ENCODE measurements around the gene TRAPPC3.

Gene TRAPPC3

GRCh38 chr1:36151134-36151844, 2.0 kb upstream of the TRAPPC3 start:
- no peak for DNase-seq (ENCODE audit: low spot score)

DNA sequence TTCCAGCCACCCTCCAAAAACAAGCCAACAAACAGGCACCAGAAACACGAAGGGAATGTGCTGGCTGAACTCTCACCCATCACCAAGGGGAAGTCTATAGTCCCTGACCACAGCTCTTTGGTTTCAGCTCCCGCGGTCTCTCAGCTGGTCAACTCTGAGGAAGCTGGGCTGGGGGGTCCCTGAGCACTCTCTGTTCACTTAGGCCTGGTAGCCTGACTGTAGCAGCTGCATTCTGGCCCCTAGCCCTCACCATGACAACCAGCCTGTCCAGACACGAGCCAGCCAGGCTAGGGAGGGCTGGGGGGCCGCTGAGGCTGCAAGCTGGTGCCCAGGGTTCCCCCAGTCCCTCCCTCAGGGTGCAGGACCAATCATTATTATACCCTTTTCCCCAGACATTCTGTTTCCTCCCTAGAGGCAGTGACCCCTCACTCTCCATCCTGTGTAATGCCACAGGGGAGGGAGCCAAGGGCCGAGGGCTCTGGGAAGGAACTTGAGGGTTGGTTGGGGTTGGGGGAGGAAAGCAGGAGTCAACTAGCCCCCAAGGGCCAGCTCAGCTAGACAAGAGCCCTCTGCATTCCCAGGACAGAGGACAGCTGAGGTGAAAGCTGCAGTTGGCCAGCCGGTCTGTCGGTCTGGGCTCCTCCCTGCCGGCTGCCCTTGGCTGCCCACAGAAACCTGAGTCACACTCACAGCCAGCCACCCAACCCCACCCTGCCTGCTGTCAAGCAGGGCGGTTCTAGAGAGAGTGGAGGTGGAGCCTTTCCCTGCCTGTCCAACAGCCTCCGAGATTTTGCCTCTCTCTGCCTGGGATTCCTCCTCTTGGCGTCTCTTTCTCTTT, 1.2 kb upstream of the TRAPPC3 start:
- peak; percentile 91 for DNase-seq (ENCODE audit: low spot score)

GRCh38 chr1:36149973-36150295, 648 bp upstream of the TRAPPC3 start:
- no peak for DNase-seq (ENCODE audit: low spot score)

DNA sequence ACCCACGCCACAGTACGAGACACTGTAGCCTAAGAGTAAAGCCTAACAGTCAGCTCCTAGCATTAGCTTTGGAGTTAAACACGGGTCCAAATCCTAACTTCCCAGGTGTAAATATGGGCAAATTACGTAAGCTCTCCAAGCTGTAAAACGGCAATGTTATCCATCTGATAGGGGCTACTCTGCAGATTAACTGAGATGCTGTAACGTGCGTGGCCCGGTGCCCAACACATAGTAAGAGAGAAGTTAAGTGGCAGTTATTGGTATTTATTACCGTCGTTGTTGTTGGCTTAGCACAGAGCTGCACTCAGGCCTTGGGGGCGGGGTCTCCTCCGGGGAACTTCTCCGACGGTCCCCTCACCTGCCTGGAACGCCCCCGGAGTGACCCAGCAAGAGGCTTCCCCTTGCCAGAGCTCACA, 457 bp downstream of the TRAPPC3 start:
- no peak for DNase-seq (ENCODE audit: low spot score)

- DNase-seq (ENCODE audit: low spot score) = no peak
Measured at GRCh38 chr1:36144413-36144812, 4.9 kb downstream of the TRAPPC3 start.

DNA sequence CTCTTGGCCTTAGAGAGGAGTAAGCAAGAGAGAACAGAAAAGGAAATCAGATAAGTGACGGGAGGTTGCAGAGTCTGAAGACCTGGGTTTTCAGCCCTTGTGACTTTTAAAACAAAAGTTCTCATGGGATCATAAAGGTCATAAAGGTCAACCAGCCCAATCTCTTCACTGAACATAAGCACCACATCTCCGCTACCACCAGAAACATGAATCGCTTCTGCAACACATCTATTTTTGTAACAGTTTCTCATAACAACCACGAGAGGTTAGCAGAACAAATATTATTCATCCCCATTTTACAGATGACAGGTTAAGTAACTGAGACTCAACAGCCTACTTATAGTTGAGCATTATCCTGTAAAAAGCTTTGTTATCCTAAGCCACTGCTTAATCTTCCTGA, 5.9 kb downstream of the TRAPPC3 start:
- DNase-seq (ENCODE audit: low spot score) = no peak

GRCh38 chr1:36142121-36142520, 7.2 kb downstream of the TRAPPC3 start:
- DNase-seq (ENCODE audit: low spot score) = no peak

GRCh38 chr1:36139521-36139920, 9.8 kb downstream of the TRAPPC3 start:
- DNase-seq (ENCODE audit: low spot score) = no peak

DNA sequence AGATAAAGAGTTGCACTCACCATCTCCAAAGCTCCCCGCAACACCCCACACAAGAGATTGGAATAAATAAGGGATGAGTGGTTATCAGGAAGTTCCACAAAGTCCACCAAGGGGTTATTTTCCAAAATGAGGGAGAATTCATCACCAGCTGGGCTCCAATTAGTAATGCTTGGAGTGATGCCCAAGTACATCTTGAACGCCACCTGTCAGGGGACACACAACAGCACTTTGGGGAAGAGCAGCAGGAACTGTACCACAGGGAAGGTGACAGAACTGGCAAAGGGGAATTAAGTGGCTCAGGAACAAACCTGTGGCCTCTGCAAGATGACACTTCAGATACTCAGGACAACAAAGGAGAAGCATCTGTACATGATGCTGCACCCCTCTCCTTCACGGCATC, 11.5 kb downstream of the TRAPPC3 start:
- DNase-seq (ENCODE audit: low spot score) = no peak

- DNase-seq (ENCODE audit: low spot score) = no peak
Measured at GRCh38 chr1:36137226-36137625, 12.1 kb downstream of the TRAPPC3 start.

- DNase-seq (ENCODE audit: low spot score) = peak; percentile 87
Measured at GRCh38 chr1:36136535-36136934, 12.8 kb downstream of the TRAPPC3 start.

DNA sequence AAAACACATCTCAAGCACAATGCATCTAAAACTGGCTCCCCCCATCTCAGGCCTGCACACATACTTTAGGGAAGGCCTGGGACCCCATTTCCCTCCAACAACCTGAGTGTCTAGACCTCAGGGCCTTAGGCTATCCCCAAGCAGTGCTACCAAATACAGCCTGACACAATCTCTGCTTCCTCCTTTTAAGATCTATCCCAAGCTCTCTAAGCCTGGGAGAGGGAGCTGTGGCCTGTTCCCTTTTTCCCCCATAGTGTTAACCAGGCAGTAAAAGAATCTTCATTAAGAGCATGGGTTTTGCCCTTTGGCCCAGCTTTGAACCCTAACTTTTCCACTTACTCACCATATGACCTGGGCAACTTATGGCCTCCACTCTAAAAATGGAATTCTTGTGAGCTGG, 13.5 kb downstream of the TRAPPC3 start:
- DNase-seq (ENCODE audit: low spot score) = no peak

- DNase-seq (ENCODE audit: low spot score) = no peak
Measured at GRCh38 chr1:36135330-36135667, 14.0 kb downstream of the TRAPPC3 start.

DNA sequence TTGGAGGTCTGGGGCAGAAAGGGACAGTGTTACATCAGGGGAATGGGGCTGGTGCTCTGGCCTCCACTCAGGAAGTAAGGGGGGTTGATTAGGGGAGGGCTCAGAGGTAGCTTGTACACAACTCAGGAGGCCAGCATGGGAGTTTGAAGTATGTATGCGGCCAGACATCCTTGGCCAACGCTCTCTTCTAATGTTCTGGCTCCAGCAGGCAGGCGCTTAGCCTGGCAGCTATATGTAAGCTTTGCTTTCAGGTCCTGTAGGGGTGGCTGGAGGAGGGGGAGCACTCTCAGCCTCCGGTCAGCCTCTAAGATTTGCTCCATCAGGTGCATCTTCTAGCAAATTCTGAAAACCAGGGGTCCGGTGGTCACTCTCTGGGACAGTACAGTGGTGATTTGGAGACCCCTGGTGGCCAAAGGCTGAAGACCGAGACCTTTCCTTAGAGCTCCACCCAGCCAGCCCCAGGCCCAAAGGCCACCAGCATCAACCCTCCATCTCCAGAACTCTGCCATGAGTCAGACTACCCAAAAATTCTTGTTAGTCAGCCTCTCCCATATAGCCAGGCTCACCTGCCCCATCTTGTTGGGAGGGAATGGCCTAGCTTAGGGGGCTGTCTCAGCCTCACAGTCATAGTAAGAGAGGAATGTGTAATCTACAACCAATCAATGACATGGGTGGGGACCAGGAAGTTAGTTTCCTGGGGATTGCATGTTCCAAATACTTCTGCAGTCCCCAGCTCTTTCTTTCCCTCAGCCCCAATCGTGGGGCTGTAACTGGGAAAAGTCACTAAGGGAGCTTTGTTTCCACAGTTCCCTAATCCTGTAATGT, 14.6 kb downstream of the TRAPPC3 start:
- peak; percentile 69 for DNase-seq (ENCODE audit: low spot score)

GRCh38 chr1:36134031-36134430, 15.3 kb downstream of the TRAPPC3 start:
- DNase-seq (ENCODE audit: low spot score) = no peak

DNA sequence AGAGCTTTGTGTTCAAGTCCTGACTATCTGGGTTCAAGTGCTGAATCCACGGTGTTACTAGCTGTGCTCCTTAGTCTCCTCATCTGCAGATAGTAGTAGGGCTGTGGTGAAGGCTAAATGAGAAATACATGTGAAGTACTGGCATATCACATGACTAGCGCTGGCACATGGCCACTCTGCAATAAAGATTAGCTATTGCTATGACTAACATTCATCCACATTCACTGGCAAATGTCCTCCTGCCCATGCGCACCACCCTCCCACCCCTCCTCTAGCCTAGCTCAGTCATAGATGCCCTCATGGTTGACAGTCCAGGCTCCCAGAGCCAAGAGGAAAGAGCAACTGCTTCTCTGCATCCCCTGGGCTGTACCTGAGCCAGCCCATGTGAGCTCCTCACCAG, 15.8 kb downstream of the TRAPPC3 start:
- DNase-seq (ENCODE audit: low spot score) = peak; percentile 86

DNA sequence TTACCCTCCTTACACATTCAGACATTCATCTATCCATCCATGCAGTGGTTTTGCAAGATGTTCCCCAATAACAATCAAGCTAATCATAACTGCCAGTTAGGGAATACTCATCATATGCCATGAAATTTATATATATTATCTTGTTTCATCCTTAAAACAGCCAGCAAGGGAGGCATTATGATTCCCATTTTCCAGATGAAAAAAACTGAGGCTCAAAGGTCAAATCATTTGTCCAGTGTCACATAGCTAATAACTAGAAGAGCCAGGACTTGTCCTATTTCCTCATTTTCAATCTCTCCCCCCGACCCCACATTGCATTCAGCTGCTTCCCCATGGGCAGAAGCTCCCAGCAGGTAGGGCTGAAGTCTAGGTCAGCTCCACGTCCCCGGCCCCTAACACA, 17.3 kb downstream of the TRAPPC3 start:
- no peak for DNase-seq (ENCODE audit: low spot score)

DNA sequence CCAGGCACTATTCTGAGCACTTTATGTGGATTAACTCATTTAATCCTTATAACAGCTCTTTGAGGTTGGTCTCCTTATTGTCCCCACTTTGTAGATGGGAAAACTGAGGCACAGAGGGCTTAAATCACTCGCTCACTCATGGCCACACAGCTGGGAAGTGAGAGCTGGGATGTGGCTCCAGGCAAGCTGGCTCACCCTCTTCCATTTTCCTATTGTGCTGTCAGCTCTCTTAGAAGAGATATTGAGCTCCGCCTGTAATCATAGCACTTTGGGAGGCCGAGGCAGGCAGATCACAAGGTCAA, 20.4 kb downstream of the TRAPPC3 start:
- no peak for DNase-seq (ENCODE audit: low spot score)

GRCh38 chr1:36128126-36128904, 21.0 kb downstream of the TRAPPC3 start:
- DNase-seq (ENCODE audit: low spot score) = peak; percentile 56

- no peak for DNase-seq (ENCODE audit: low spot score)
Measured at GRCh38 chr1:36126797-36127500, 22.3 kb downstream of the TRAPPC3 start.

GRCh38 chr1:36126005-36126716, 23.1 kb downstream of the TRAPPC3 start:
- DNase-seq (ENCODE audit: low spot score) = no peak

All from AG08396 (cell line).